Stimulated activated CD4-positive, alpha-beta T cell treated with anti-CD3 and anti-CD28 coated beads, Interleukin-4, amount 100 ng/mL, for 4 hours (primary cell): Measurements from ENCODE around the gene CNNM3.
A peak's percentile ranks its signal among the peaks of the same experiment; 100 is the strongest.
"Not testable (repeated sequence)": the region's sequence is repeated elsewhere in the genome, so short reads cannot be mapped to it uniquely, and the experiment has no call there.

Experiments used
- DNase-seq, 2 experiments: peaks; one replicate each; pipeline ENCODE4 v3.0.0-alpha.2; 2020

CNNM3 gene

DNA sequence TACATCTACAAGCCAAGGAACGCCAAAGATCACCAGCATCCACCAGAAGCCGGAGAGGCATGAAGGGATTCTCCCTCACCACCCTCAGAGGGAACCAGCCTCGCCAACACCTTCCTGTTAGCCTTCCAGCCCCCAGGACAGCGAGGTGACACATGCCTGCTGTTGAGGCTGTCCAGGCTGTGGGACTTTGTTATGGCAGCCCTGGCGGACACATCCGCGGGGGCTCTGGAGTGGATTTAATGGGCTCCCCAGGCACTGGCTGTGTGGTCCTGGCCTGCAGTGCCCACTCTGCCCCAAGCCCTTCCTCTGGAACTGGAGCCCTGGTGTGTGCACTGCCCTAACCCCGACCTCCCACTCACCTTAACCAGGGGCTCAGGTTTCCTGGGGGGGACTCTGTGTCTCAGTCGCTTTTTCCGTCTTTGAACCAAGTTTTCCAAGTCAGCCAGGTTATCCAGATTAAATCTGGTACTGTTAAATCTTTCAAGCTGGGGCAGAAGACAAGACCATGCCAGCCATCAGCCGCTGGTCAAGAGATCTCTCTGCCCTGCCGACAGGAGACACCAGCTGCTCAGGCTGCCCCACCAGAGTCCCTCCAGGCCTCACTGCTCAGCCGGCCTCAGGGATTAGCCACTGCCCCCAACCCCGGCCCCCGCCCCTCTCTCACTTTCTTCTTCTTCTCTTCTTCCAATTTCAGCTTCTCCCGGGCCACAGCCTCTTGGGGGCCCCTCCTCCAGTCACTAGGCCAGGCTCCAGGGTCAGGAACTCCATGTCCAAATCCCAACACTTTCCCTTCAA is 25.8 kb downstream of the CNNM3 start:
- no peak for DNase-seq

GRCh38 chr2:96842600-96842999 is 26.5 kb downstream of the CNNM3 start:
- no peak for DNase-seq

DNA sequence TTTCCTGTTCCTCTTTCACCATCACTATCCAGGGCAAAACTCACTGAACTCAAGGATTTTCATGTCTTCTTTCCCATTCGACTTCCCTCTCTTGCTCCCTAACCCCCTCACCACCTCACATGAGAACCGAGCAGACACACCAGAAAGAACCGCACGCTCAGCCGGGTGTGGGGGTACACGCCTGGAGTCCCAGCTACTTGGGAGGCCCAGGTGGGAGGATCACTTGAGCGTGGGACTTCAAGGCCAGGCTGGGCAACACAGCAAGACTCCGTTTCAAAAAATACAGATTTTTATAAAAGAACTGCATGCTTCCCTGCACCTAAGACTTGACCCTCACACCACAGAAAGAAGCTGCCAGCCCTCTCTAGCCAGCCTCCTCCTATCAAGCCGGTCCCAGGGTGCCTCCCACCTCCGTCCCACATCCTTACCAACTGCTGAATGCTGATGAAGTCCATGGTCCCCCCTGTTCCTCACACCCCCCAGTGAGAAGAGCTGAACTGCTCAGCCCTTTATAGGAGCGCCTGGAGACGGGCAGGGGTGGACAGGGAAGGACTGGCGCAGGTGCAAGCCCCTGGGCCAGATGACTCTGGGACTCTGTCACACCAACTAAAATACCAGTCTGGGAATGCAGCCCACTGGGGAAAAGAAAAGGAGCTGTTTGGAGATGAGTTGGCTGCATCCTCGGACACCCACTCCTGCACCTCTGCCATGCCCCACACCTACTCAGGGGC is 27.6 kb downstream of the CNNM3 start, which contains the start of gene ANKRD23:
Gene ANKRD23 (minus strand): TSS at position 484 of the 731 bp plus-strand sequence. CDS start 29 bp downstream, at position 455.
- DNase-seq: no peak

DNA sequence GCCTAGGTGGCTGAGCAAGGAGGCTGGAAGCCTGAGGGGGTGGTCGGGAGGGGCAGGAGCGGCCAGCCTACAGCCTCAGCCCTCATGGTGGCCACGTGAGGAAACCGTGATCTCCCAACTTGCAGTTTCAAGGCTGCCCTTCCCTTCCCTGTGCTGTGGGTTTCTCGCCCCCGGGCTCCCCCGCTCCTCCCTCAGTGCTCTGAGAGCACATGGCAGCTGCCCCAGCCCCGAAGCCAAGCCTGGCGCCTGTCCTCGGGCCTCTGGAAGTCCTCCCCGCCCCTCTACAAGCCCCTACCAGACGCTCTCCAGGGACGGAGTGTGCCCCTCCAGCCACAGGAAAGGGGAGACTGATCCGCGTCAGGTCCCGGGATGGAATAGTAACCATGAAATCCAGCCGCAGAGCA is 28.3 kb downstream of the CNNM3 start:
- no peak for DNase-seq

DNA sequence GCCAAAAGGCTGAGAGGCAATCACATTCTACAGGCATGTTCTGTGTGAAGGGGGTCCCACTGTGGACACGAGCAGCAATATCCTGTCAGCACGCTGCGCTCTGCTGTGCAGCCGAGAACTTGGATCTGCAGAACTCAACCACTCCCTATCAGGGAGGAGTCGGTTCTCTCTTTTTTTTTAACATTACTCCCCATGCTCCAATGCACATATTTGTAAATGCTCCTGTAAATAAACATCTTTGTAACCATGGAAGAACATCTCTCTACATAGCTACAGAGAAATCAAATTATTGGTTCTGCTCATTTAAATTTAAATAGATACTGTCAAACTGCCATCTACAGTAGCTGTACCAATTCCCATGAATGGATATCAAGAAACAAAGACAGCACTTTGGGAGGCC is 30.8 kb downstream of the CNNM3 start:
- no peak for DNase-seq

- no peak for DNase-seq
These were observed 31.5 kb downstream of the CNNM3 start for GRCh38 chr2:96847586-96847985.

DNA sequence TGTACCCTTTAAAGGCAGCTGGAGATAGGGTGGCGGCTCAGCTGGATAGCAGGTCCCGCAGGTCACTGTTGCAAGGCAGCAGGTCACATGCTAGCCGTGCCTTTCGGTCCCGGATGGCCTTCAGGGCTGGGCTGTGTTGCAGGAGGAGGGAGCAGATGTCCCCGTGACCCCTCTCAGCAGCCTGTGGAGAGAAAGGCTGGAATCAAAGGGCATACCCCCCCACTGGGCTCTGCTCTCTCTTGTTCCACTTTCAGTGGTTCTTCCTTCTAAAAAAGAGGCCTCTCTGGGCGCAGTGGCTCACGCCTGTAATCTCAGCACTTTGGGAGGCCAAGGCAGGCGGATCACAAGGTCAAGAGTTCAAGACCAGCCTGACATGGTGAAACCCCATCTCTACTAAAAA is 32.2 kb downstream of the CNNM3 start:
- DNase-seq: no peak

DNA sequence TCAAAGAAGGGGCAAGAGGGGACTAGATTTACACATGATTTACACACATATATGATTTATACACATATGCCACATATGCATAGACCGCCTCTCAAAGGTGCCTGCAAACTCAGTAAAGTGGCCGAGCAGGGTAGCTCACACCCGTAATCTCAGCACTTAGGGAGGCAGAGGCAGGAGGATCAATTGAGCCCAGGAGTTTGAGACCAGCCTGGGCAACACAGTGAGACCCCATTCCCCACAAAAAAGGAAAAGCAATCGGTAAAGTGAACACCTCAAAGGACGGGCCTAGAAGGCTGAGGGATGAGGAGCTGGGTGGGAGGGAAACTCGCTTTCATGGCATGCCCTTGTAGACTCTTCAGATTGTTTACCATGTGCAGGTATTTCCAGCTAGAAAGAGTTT is 36.6 kb downstream of the CNNM3 start:
- DNase-seq: no peak

- no peak for DNase-seq
These were observed 37.3 kb downstream of the CNNM3 start for GRCh38 chr2:96853321-96853720.

GRCh38 chr2:96856776-96857666 is 41.0 kb downstream of the CNNM3 start:
- DNase-seq: no peak

DNA sequence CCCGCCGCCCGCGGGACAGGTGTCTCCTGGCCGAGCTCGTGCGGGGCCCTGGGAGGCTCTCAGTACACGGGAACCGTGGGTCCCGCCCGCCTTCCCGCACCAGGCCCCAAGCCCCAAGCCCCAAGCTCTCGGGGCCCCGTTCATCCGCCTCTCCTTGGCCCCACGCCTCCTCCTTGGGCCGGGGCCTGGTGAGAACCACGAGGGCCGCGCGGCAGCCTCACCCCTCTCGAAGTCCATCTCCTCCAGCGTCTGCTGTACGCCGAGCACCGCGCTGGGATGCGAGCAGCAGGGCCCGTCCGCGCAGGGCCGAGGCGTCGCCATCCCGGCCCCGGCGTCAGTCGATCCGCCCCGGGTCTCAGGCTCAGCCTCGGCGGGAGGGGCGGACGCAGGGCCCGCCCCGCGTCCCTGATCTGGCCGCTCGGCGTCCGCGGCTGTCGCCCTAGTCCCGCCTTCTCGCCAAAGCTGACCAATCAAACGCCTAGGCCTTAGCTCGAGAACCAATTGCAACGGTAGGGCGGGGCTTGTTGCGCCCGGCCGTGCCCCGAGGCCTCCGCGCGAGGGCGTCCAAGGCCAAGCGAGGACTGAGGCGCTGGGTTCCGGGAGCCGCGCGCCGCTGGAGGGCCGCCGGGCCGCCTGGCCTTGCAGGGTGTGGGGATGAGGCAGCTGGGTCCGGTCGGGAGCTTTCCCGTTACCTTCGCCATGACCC is 41.8 kb downstream of the CNNM3 start, which contains the start of gene ANKRD39:
Gene ANKRD39 (minus strand): TSS at position 350 of the 706 bp plus-strand sequence. CDS start 29 bp downstream, at position 321.
- DNase-seq: peak; percentile 96 to 98

DNA sequence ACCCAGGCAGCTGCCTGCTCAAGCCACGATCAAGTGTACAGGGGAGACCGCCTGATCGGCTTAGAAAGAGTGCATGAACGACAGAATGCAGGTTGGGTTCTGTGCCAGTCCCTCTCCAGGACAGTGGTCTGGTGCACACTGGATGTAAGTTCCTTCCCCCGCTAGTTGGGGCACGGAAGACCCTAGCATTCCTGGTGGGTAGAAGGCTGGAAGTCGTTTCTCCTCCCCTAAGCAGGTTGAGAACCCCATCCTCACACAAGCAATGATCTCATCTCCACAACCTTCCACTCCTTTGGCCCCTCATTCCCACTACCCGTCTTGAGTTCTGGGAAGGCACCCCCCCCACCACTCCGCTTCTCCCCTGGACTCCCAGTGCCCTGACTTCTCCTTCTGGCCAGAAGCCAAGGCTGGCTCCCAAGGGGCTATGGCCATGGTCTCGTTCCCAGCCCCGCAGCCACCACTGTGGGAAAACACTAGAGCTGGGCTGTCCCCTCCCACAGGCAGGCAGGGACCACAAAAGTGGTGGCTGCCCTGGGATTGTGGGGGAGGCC is 43.1 kb downstream of the CNNM3 start:
- no peak for DNase-seq

DNA sequence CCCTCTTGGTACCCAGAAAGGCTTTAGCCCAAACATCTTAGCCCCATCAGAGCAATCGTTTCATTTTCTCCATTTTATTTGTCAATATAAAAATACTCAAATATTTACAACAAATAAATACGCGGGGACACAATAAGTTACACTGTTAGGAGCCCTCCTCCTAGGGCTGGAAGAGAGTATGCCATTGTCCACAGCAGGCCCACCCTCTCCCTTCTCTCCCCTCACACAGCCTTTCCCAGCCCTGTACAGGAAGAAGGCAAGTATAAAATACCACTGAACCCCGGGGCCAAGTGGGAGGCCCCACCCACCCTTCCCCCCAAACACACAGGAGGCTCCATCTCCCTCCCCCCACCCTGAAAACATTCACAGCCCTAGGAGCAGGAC is 43.6 kb downstream of the CNNM3 start:
- no peak for DNase-seq

GRCh38 chr2:96860065-96861029 is 44.3 kb downstream of the CNNM3 start:
- DNase-seq: peak; percentile 50 to 57

- DNase-seq: no peak
These were observed 45.0 kb downstream of the CNNM3 start for GRCh38 chr2:96861074-96861473.

GRCh38 chr2:96863056-96863455 is 47.0 kb downstream of the CNNM3 start:
- not testable (repeated sequence) for DNase-seq

DNA sequence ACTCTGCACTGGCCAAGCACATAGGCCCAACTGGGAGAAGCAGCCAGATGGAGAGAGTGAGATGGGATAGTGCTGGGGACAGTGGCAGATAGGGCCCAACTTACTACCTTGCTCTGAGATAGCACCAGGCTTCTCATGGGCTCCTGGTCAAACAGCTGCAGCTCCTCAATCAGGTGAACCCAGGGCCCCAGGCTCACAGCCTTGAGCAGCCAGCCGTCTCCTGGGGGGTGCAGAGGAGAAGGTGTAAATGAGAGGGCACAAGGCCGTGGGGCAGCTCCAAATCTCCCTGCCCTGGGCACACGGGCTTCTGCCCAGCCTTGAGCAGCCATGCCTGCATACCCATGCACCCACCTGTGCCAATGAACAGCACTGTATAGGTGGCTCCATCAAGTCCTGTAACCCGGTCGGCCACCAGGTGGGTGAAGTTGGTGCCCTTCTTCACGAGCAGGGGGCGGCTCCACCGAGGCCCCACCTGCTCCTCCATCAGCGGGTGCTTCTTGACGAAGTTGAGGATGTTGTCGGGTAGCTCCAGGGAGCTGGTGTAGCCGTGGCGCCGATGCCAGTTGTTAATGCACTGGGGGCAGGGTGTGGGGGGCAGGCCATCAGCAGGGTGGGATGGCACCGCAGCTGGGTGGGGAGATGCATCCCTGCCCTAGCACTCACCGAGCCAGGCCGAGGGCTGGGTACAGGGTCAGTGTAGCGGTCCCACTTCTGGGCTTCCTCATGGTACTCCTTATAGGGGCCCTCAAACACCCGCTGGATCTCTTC is 47.7 kb downstream of the CNNM3 start:
- DNase-seq: no peak

DNA sequence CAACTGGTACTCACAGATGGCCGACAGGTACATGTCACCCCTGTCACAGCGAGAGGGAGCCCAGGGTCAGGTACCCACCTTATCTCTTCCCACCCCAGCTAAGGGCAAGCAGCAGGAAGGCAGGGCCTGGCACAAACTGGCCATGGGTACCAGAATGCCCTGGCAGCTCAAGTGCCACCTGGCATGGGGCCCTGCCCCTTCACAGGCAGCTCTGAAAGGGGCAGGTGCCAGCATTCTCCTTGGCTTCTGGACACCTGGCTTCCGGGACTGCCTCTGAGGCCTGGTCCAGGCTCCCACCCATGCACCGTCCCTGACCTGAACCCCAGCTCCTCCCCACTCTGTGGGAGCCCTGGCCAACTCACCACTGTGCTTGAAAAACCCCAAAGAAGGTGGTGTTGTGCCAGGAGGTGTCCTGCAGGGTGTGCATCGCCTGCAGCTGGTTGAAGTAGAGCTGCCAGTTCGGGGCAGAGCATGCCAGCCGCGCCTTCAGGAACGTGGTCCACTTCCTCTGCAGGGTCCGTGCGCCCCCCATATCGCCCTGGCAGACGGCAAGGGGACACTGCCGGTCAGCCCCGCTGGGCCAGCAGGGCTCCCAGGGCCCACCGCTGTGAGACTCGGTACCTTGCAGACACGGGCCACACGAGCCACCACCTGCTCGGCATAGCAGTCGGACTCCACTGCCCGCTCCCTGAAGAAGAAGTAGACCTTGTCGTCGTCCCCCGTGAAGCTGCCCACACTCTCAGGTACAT is 48.4 kb downstream of the CNNM3 start:
- DNase-seq: no peak

- DNase-seq: no peak
These were observed 49.6 kb downstream of the CNNM3 start for GRCh38 chr2:96865654-96866053.
